ENCODE results near the gene COMMD4. TPM values are rescaled to one million over a fixed set of nuclear protein-coding genes. Genes with fewer than 3 reads are reported as not detected.

Gene COMMD4
- total RNA-seq, 4 donors from 2014 or later = 46.9 to 75.2 (median 55.2) TPM

- DNase-seq (ENCODE audit: low spot score in 2 of 2) = no peak
- WGBS = 97% methylated on average over 8 of the region's 17 CpGs
- no peak for TF ChIP-seq EP300 (IDR thresholded peaks at IDR 0.05)
- TF ChIP-seq, protein P1, sequence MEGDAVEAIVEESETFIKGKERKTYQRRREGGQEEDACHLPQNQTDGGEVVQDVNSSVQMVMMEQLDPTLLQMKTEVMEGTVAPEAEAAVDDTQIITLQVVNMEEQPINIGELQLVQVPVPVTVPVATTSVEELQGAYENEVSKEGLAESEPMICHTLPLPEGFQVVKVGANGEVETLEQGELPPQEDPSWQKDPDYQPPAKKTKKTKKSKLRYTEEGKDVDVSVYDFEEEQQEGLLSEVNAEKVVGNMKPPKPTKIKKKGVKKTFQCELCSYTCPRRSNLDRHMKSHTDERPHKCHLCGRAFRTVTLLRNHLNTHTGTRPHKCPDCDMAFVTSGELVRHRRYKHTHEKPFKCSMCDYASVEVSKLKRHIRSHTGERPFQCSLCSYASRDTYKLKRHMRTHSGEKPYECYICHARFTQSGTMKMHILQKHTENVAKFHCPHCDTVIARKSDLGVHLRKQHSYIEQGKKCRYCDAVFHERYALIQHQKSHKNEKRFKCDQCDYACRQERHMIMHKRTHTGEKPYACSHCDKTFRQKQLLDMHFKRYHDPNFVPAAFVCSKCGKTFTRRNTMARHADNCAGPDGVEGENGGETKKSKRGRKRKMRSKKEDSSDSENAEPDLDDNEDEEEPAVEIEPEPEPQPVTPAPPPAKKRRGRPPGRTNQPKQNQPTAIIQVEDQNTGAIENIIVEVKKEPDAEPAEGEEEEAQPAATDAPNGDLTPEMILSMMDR (IDR thresholded peaks at IDR 0.05) = no peak
- no peaks in the 10 kb centered on the region for H3K4me1 ChIP-seq
- H3K4me3 ChIP-seq = no peak overlapping the region
- H3K27me3 ChIP-seq = no peaks in the 10 kb centered on the region
- peaks cover 85% of the 10 kb centered on the region for H3K36me3 ChIP-seq
- no peak overlapping the region for H3K27ac ChIP-seq
- no peaks in the 10 kb centered on the region for H3K9me3 ChIP-seq
Observed at GRCh38 chr15:75357976-75358673, 22.3 kb downstream of the COMMD4 start.

DNA sequence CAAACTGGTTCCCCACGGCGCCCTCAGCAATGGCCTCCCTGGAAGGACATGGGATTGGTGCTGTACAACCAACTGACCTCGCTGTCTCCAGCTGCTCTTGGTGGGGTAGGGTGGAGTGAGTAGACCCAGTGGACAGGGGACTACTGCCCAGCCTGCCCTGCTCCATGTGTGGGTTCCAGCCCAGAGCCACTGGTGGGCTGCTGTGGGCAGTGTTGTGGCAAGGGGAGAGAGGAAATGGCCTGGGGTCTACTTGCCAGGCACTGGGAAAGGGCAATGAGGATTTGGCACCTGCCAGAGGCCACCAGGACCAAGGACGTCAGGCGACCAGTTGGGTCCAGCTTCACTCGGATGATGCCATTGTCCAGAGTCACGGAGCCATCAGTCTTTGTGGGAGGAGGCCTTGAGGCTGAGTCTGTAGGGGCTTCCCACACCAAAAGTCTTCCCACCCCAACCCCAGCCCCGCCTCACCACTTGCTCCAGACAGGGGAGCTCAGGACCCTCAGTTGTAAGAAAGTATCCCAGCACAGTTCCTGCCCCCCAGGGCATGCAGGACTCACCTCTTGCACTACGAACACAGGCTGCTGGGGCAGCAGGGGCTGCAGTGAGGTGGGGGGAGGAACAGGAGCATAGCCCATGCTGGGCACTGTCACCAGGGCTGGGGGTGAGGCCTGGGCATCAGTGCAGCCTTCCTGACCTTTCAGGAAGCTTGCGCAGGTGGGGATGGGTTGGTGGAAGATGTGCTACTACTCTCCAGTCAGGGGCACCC lies 23.1 kb downstream of the COMMD4 start:
- Histone ChIP-seq H3K27me3 (no peaks in the 10 kb centered on the region), H3K36me3 (peaks cover 93% of the 10 kb centered on the region), H3K4me3 (no peak overlapping the region), H3K4me1 (no peaks in the 10 kb centered on the region), H3K27ac (no peak overlapping the region), H3K9me3 (no peaks in the 10 kb centered on the region)
- no peak for DNase-seq (ENCODE audit: low spot score in 2 of 2)
- 90% methylated on average over 3 of the region's 10 CpGs for WGBS
- TF ChIP-seq POLR2AphosphoS5 (IDR thresholded peaks at IDR 0.05) (no peak), POLR2A (IDR thresholded peaks at IDR 0.05) (no peak), EP300 (IDR thresholded peaks at IDR 0.05) (no peak)
- TF ChIP-seq, protein P1 (IDR thresholded peaks at IDR 0.05) = no peak

GRCh38 chr15:75359537-75360250 lies 23.8 kb downstream of the COMMD4 start:
- Histone ChIP-seq H3K9me3 (no peaks in the 10 kb centered on the region), H3K36me3 (peaks cover 98% of the 10 kb centered on the region)
- TF ChIP-seq EP300 (IDR thresholded peaks at IDR 0.05) (no peak), POLR2A (IDR thresholded peaks at IDR 0.05) (no peak), POLR2AphosphoS5 (IDR thresholded peaks at IDR 0.05) (no peak)
- TF ChIP-seq, protein P1 (IDR thresholded peaks at IDR 0.05) = no peak

DNA sequence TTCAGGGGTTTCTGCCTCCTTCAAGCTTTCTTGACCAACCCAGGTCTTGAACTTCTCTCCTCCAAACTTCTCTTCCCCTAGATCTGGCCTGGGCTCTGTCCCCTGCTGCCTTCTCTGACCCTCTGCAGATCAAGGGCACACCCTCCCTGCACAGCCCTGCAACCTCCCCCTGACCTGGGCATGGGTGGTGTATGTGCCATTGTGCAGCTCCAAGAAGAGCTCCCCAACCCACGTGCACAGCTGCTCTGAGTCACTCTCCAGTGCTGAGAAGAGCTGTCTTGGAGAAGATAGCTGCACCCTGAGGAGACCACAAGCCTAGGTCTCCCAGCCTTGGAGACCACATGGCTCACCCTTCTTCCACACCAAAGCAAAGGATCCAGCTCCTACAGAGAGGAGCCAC lies 24.5 kb downstream of the COMMD4 start:
- no peak overlapping the region for H3K27ac ChIP-seq
- TF ChIP-seq, protein P1 (IDR thresholded peaks at IDR 0.05) = no peak
- TF ChIP-seq POLR2AphosphoS5 (IDR thresholded peaks at IDR 0.05) (no peak), POLR2A (IDR thresholded peaks at IDR 0.05) (no peak), EP300 (IDR thresholded peaks at IDR 0.05) (no peak)
- peaks cover 99% of the 10 kb centered on the region for H3K36me3 ChIP-seq
- H3K4me3 ChIP-seq = no peak overlapping the region
- no peaks in the 10 kb centered on the region for H3K9me3 ChIP-seq
- WGBS = 22% methylated on average over 1 of the region's 1 CpG
- DNase-seq (ENCODE audit: low spot score in 2 of 2) = no peak
- no peaks in the 10 kb centered on the region for H3K4me1 ChIP-seq
- H3K27me3 ChIP-seq = no peaks in the 10 kb centered on the region

More at GRCh38 chr15:75359537-75360250, 23.8 kb downstream of the COMMD4 start:
- Histone ChIP-seq H3K27ac (no peak overlapping the region), H3K4me1 (no peaks in the 10 kb centered on the region), H3K27me3 (no peaks in the 10 kb centered on the region), H3K4me3 (no peak overlapping the region)
- no peak for DNase-seq (ENCODE audit: low spot score in 2 of 2)
- 85% methylated on average over 14 of the region's 15 CpGs for WGBS

DNA sequence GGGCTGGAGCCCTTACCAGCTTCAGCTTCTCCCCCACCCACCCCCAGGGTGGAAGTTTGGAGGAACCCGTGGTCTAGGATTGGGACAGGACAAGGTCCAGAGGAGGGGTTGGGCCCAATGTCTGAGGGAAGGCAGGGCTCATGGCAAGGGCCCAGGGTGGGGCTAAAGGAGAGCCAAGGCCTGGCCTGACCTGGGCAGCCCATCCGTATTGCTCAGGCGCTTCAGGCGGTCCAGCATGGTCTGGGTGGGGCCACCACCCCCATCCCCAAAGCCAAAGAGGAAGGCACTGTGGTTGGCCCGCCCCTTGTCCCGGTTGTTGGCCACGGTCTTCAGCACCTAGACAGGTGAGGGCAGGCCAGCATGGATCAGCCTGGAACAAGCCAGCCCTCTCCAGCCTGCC lies 25.0 kb downstream of the COMMD4 start:
- Histone ChIP-seq H3K4me1 (no peaks in the 10 kb centered on the region), H3K36me3 (peaks cover 99% of the 10 kb centered on the region), H3K9me3 (no peaks in the 10 kb centered on the region), H3K27ac (no peak overlapping the region), H3K4me3 (no peak overlapping the region), H3K27me3 (no peaks in the 10 kb centered on the region)
- no peak for DNase-seq (ENCODE audit: low spot score in 2 of 2)
- 95% methylated on average over 2 of the region's 7 CpGs for WGBS
- TF ChIP-seq POLR2AphosphoS5 (IDR thresholded peaks at IDR 0.05) = no peak
- TF ChIP-seq, protein P1 (IDR thresholded peaks at IDR 0.05) = no peak
- TF ChIP-seq POLR2A (IDR thresholded peaks at IDR 0.05) = no peak
- TF ChIP-seq EP300 (IDR thresholded peaks at IDR 0.05) = no peak

Data from suprapubic skin (tissue), 4 donors.